Spinal cord (tissue), 10 donors: ENCODE results near the gene RRP12. TPM values are rescaled to one million over a fixed set of nuclear protein-coding genes. Genes with fewer than 3 reads are reported as not detected.

Source experiments
- DNase-seq, 6 donors: peaks; one replicate each; pipeline versions ENCODE4 v3.0.0 to v3.0.0-alpha.2; 2013 to 2015; ENCODE audit warnings: low spot score in 6 of 6, low read depth in 4 of 6
- H3K27ac ChIP-seq: one replicate; pipeline ENCODE4 v1.5.1; 2013; ENCODE audit warnings: low read depth, low read length, control low read depth
- H3K27me3 ChIP-seq: one replicate; pipeline ENCODE4 v1.6.1; 2013; ENCODE audit warnings: low read length; ENCODE audit not compliant: control insufficient read depth, insufficient read depth
- H3K36me3 ChIP-seq: one replicate; pipeline ENCODE4 v1.6.1; 2013; ENCODE audit warnings: low read length; ENCODE audit not compliant: control insufficient read depth, insufficient read depth
- H3K4me1 ChIP-seq: one replicate; pipeline ENCODE4 v1.6.1; 2013; ENCODE audit warnings: low read length; ENCODE audit not compliant: control insufficient read depth, insufficient read depth
- H3K4me3 ChIP-seq: one replicate; pipeline ENCODE4 v1.5.1; 2013; ENCODE audit warnings: low read depth, low read length, control low read depth
- H3K9me3 ChIP-seq: one replicate; pipeline ENCODE4 v1.6.1; 2013; ENCODE audit warnings: low read length; ENCODE audit not compliant: control insufficient read depth, insufficient read depth
- WGBS: methylation state at CpG from one replicate; pipeline ENCODE4 v1.1.5; 2013; ENCODE audit warnings: missing lambda C conversion rate; ENCODE audit not compliant: insufficient coverage; 5-methylcytosine and 5-hydroxymethylcytosine counted together
- long read RNA-seq, 4 donors: transcript quantifications; one replicate each; lab custom pipeline, GENCODE V29; 2026
- polyA plus RNA-seq, 2 donors: library from polyadenylated mRNA; unstranded; fragments of 120-200 nt; gene quantifications; one replicate each; pipeline ENCODE4 v1.2.1, GENCODE V29; 2013; ENCODE audit not compliant: insufficient read length in 2 of 2
- total RNA-seq, 2 donors: library from RNA; depleted of rRNA in 1 of 2; stranded (reverse); fragments of 120-200 nt in 1 of 2; fragments of >200 nt in 1 of 2; gene quantifications; one replicate each; pipeline versions ENCODE4 v1.2.3 to v1.2.4, GENCODE V29; 2013 to 2014
- donor health status: healthy.

RRP12 gene
- total RNA-seq: 10 to 100 TPM in 1 of 2 donors, 1 to 10 TPM in 1; 9.7 to 18.0 TPM
- 10 to 100 TPM; 20.9 to 28.3 TPM for polyA plus RNA-seq
- long read RNA-seq, donor 1, partial matches to known transcripts: 384 of 385 reads
- long read RNA-seq, donor 1, other reads (novel, unspliced or antisense): 0 of 385 reads
- long read RNA-seq, donor 2: 0 reads
- long read RNA-seq, donor 3, partial matches to known transcripts: 0 of 3 reads
- long read RNA-seq, donor 3, other reads (novel, unspliced or antisense): 0 of 3 reads
- long read RNA-seq, donor 4: 0 reads

- no peaks in the 10 kb centered on the region for H3K27me3 ChIP-seq
- H3K4me1 ChIP-seq: peaks cover 17% of the 10 kb centered on the region
- peak; percentile 97 to 100 (median 98) for DNase-seq
- WGBS: under 1% methylated on average over 34 of the region's 39 CpGs
- peaks cover 9% of the 10 kb centered on the region for H3K36me3 ChIP-seq
- no peaks in the 10 kb centered on the region for H3K9me3 ChIP-seq
- H3K27ac ChIP-seq: peak within 1 kb of the TSS; percentile 54
- H3K4me3 ChIP-seq: peak within 1 kb of the TSS; percentile 88
These were observed at the start of gene RRP12 for GRCh38 chr10:97400665-97401454. Gene RRP12, minus strand, starts transcription at chr10:97401340. Its CDS starts 109 bp downstream, at chr10:97401231.

GRCh38 chr10:97450828-97451227 lies 49.7 kb upstream of the RRP12 start:
- WGBS: no CpG with 5 or more reads among the region's 2 CpGs
- H3K36me3 ChIP-seq: peaks cover 43% of the 10 kb centered on the region
- no peaks in the 10 kb centered on the region for H3K9me3 ChIP-seq
- H3K4me3 ChIP-seq: no peak overlapping the region
- peaks cover 21% of the 10 kb centered on the region for H3K4me1 ChIP-seq
- no peak for DNase-seq
- H3K27me3 ChIP-seq: no peaks in the 10 kb centered on the region
- no peak overlapping the region for H3K27ac ChIP-seq

GRCh38 chr10:97445722-97446639 lies 44.8 kb upstream of the RRP12 start, which contains the start of the genes EXOSC1 and ZDHHC16:
Gene EXOSC1, minus strand, starts transcription at chr10:97446006. Its CDS starts 21 bp downstream, at chr10:97445985.
Gene ZDHHC16, plus strand, starts transcription at chr10:97446175. Its CDS starts 5,501 bp downstream, at chr10:97451676.
- H3K36me3 ChIP-seq: peaks cover 15% of the 10 kb centered on the region
- WGBS: under 1% methylated on average over 66 of the region's 66 CpGs
- H3K27ac ChIP-seq: peak within 1 kb of the TSS; percentile 69
- DNase-seq: peak; percentile 91 to 99 (median 94)
- no peaks in the 10 kb centered on the region for H3K9me3 ChIP-seq
- peak within 1 kb of the TSS; percentile 98 for H3K4me3 ChIP-seq
- peaks cover 14% of the 10 kb centered on the region for H3K4me1 ChIP-seq
- no peaks in the 10 kb centered on the region for H3K27me3 ChIP-seq

- H3K27ac ChIP-seq: peak overlapping the region; percentile 69
- H3K9me3 ChIP-seq: no peaks in the 10 kb centered on the region
These were observed 44.2 kb upstream of the RRP12 start for GRCh38 chr10:97445357-97445721.

GRCh38 chr10:97444212-97444611 lies 43.1 kb upstream of the RRP12 start:
- H3K4me1 ChIP-seq: peaks cover 14% of the 10 kb centered on the region
- peak overlapping the region; percentile 98 for H3K4me3 ChIP-seq
- no peak for DNase-seq
- H3K27me3 ChIP-seq: no peaks in the 10 kb centered on the region
- WGBS: 100% methylated on average over 1 of the region's 1 CpG
- H3K36me3 ChIP-seq: peaks cover 26% of the 10 kb centered on the region
- no peaks in the 10 kb centered on the region for H3K9me3 ChIP-seq
- no peak overlapping the region for H3K27ac ChIP-seq

More at GRCh38 chr10:97445357-97445721, 44.2 kb upstream of the RRP12 start:
- under 1% methylated on average over 11 of the region's 13 CpGs for WGBS
- peaks cover 14% of the 10 kb centered on the region for H3K4me1 ChIP-seq
- no peaks in the 10 kb centered on the region for H3K27me3 ChIP-seq
- peak overlapping the region; percentile 98 for H3K4me3 ChIP-seq
- peaks cover 20% of the 10 kb centered on the region for H3K36me3 ChIP-seq
- no peak for DNase-seq

DNA sequence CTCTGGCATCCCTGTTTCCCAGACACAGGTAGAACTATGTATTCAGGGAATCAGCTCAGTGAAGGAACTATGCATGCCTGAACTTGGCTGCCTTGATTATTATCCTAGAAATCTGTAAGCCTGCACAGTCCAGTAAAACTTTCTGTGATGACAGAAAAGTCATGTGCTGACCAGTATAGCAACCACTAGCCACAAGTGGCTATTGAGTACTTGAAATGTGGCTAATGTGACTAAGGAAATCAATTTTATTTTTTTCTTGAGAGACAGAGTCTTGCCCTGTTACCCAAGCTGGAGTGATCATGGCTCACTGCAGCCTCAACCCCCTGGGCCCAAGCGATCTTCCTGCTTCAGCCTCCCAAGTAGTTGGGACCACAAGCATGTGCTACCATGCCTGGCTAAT lies 41.1 kb upstream of the RRP12 start:
- Histone ChIP-seq H3K27ac (no peak overlapping the region), H3K36me3 (peaks cover 39% of the 10 kb centered on the region), H3K4me1 (peaks cover 9% of the 10 kb centered on the region), H3K9me3 (no peaks in the 10 kb centered on the region), H3K27me3 (no peaks in the 10 kb centered on the region), H3K4me3 (no peak overlapping the region)
- no peak for DNase-seq
- 100% methylated on average over 1 of the region's 1 CpG for WGBS

DNA sequence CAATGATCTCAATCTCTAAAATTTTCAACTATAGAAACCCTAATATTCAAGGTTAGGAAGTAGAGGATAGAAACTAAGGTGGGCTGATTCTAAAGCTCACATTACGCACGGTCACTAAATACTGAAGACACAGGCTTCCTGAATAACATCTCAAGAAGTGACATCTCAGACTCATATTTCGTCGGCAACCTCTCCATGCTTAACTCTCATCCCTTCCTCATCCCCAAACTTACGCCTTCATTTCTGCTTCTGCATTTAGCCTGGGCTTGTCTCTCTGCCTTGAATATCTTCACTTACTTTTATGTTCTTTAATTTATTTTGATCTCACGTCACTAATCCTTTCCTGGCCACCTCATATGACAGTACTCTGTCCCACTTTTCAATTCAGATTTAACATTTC lies 34.1 kb upstream of the RRP12 start:
- DNase-seq: no peak
- Histone ChIP-seq H3K9me3 (no peaks in the 10 kb centered on the region), H3K27ac (no peak overlapping the region), H3K27me3 (no peaks in the 10 kb centered on the region), H3K4me1 (no peaks in the 10 kb centered on the region), H3K4me3 (no peak overlapping the region), H3K36me3 (peaks cover 61% of the 10 kb centered on the region)
- 96% methylated on average over 5 of the region's 6 CpGs for WGBS

DNA sequence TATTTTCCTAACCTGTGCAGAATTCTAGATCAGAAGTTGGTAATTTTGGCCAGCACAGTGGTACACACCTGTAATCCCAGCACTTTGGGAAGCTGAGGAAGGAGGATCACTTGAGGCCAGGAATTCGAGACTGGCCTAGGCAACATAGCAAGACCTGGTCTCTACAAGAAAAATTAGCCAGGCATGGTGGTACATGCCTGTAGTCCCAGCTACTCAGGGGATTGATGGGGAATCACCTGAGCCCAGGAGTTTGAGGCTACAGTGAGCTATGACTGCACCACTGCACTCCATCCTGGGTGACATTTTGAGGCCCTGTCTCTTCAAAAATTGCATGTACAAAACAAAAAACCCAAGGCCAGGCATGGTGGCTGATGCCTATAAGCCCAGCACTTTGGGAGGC lies 33.4 kb upstream of the RRP12 start:
- Histone ChIP-seq H3K4me3 (no peak overlapping the region), H3K36me3 (peaks cover 56% of the 10 kb centered on the region), H3K27ac (no peak overlapping the region), H3K4me1 (no peaks in the 10 kb centered on the region), H3K9me3 (no peaks in the 10 kb centered on the region), H3K27me3 (no peaks in the 10 kb centered on the region)
- DNase-seq: no peak
- WGBS: 89% methylated on average over 1 of the region's 1 CpG

DNA sequence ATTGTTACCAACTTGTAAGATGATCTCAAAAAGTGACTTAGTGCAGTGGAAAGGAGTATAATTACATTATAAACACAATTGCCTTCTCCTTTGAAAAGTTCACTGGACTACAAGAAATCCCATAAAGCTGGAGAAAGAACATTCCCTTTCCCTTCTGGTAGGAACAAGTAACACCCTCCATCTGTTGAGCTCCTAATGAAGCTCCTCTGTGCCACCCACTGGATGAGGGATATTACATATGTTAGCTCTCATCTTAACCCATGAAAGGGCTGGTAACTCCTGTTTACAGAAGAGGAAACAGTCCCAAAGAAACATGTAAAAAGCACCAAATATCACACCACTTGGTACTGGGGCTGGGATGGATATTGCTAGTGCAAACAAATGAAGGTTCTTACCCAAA lies 32.9 kb upstream of the RRP12 start:
- Histone ChIP-seq H3K4me3 (no peak overlapping the region), H3K9me3 (no peaks in the 10 kb centered on the region), H3K4me1 (no peaks in the 10 kb centered on the region), H3K27ac (no peak overlapping the region), H3K36me3 (peaks cover 54% of the 10 kb centered on the region), H3K27me3 (no peaks in the 10 kb centered on the region)
- DNase-seq: no peak
